ENCODE results near the gene LZTR1. TPM values are rescaled to one million over a fixed set of nuclear protein-coding genes. Genes with fewer than 3 reads are reported as not detected.

LZTR1 gene
- total and polyA plus RNA-seq, 9 donors, result 27.7 to 42.2 (median 35.4) TPM

- Histone ChIP-seq H3K9me3 (replicated peaks; ENCODE audit: control insufficient read depth, low read depth, low read length) (no peaks in the 10 kb centered on the region), H3K27ac (ENCODE audit: low read length) (peak overlapping the region; percentile 96), H3K4me1 (ENCODE audit: control insufficient read depth, insufficient read depth, low read length) (peaks cover 28% of the 10 kb centered on the region), H3K36me3 (ENCODE audit: control insufficient read depth, insufficient read depth, low read length) (peaks cover 19% of the 10 kb centered on the region), H3K27me3 (ENCODE audit: control insufficient read depth, insufficient read depth, low read length) (peaks cover 13% of the 10 kb centered on the region), H3K4me3 (ENCODE audit: low read length) (peak overlapping the region; percentile 93)
- DNase-seq, result no peak
- 75% methylated on average over 2 of the region's 10 CpGs for WGBS (ENCODE audit: insufficient coverage)
Observed at GRCh38 chr22:20980938-20981722, 967 bp upstream of the LZTR1 start.

GRCh38 chr22:20982563-20982882 is 426 bp downstream of the LZTR1 start:
- 2% methylated on average over 12 of the region's 12 CpGs for WGBS (ENCODE audit: insufficient coverage)
- H3K4me1 ChIP-seq (ENCODE audit: control insufficient read depth, insufficient read depth, low read length), result peaks cover 28% of the 10 kb centered on the region

GRCh38 chr22:20983081-20983771 is 1.1 kb downstream of the LZTR1 start:
- H3K4me3 ChIP-seq (ENCODE audit: low read length), result peak overlapping the region; percentile 93
- peaks cover 29% of the 10 kb centered on the region for H3K36me3 ChIP-seq (ENCODE audit: control insufficient read depth, insufficient read depth, low read length)
- H3K9me3 ChIP-seq (replicated peaks; ENCODE audit: control insufficient read depth, low read depth, low read length), result no peaks in the 10 kb centered on the region
- WGBS (ENCODE audit: insufficient coverage), result no CpG with 5 or more reads among the region's 5 CpGs
- H3K27me3 ChIP-seq (ENCODE audit: control insufficient read depth, insufficient read depth, low read length), result peaks cover 13% of the 10 kb centered on the region
- no peak overlapping the region for H3K27ac ChIP-seq (ENCODE audit: low read length)
- H3K4me1 ChIP-seq (ENCODE audit: control insufficient read depth, insufficient read depth, low read length), result peaks cover 28% of the 10 kb centered on the region
- DNase-seq, result no peak

More at GRCh38 chr22:20982563-20982882, 426 bp downstream of the LZTR1 start:
- Histone ChIP-seq H3K27me3 (ENCODE audit: control insufficient read depth, insufficient read depth, low read length) (peaks cover 13% of the 10 kb centered on the region), H3K27ac (ENCODE audit: low read length) (no peak overlapping the region), H3K9me3 (replicated peaks; ENCODE audit: control insufficient read depth, low read depth, low read length) (no peaks in the 10 kb centered on the region), H3K4me3 (ENCODE audit: low read length) (peak overlapping the region; percentile 93), H3K36me3 (ENCODE audit: control insufficient read depth, insufficient read depth, low read length) (peaks cover 22% of the 10 kb centered on the region)
- no peak for DNase-seq

GRCh38 chr22:20985720-20986119 is 3.6 kb downstream of the LZTR1 start:
- H3K36me3 ChIP-seq (ENCODE audit: control insufficient read depth, insufficient read depth, low read length), result peaks cover 50% of the 10 kb centered on the region
- 93% methylated on average over 6 of the region's 7 CpGs for WGBS (ENCODE audit: insufficient coverage)

GRCh38 chr22:20986365-20986764 is 4.3 kb downstream of the LZTR1 start:
- no peak overlapping the region for H3K27ac ChIP-seq (ENCODE audit: low read length)
- no peaks in the 10 kb centered on the region for H3K9me3 ChIP-seq (replicated peaks; ENCODE audit: control insufficient read depth, low read depth, low read length)
- WGBS (ENCODE audit: insufficient coverage), result 100% methylated on average over 1 of the region's 1 CpG
- no peak for DNase-seq
- H3K4me3 ChIP-seq (ENCODE audit: low read length), result no peak overlapping the region
- peaks cover 56% of the 10 kb centered on the region for H3K36me3 ChIP-seq (ENCODE audit: control insufficient read depth, insufficient read depth, low read length)
- peaks cover 11% of the 10 kb centered on the region for H3K4me1 ChIP-seq (ENCODE audit: control insufficient read depth, insufficient read depth, low read length)
- no peaks in the 10 kb centered on the region for H3K27me3 ChIP-seq (ENCODE audit: control insufficient read depth, insufficient read depth, low read length)

More at GRCh38 chr22:20985720-20986119, 3.6 kb downstream of the LZTR1 start:
- Histone ChIP-seq H3K27ac (ENCODE audit: low read length) (no peak overlapping the region), H3K9me3 (replicated peaks; ENCODE audit: control insufficient read depth, low read depth, low read length) (no peaks in the 10 kb centered on the region), H3K27me3 (ENCODE audit: control insufficient read depth, insufficient read depth, low read length) (no peaks in the 10 kb centered on the region), H3K4me1 (ENCODE audit: control insufficient read depth, insufficient read depth, low read length) (peaks cover 17% of the 10 kb centered on the region), H3K4me3 (ENCODE audit: low read length) (no peak overlapping the region)
- DNase-seq, result no peak

GRCh38 chr22:20987375-20987774 is 5.3 kb downstream of the LZTR1 start:
- peaks cover 66% of the 10 kb centered on the region for H3K36me3 ChIP-seq (ENCODE audit: control insufficient read depth, insufficient read depth, low read length)
- WGBS (ENCODE audit: insufficient coverage), result 91% methylated on average over 13 of the region's 14 CpGs
- H3K4me1 ChIP-seq (ENCODE audit: control insufficient read depth, insufficient read depth, low read length), result peaks cover 8% of the 10 kb centered on the region
- no peaks in the 10 kb centered on the region for H3K27me3 ChIP-seq (ENCODE audit: control insufficient read depth, insufficient read depth, low read length)
- no peak for DNase-seq
- H3K4me3 ChIP-seq (ENCODE audit: low read length), result no peak overlapping the region
- H3K27ac ChIP-seq (ENCODE audit: low read length), result no peak overlapping the region
- no peaks in the 10 kb centered on the region for H3K9me3 ChIP-seq (replicated peaks; ENCODE audit: control insufficient read depth, low read depth, low read length)

GRCh38 chr22:20988573-20989322 is 6.7 kb downstream of the LZTR1 start:
- H3K27me3 ChIP-seq (ENCODE audit: control insufficient read depth, insufficient read depth, low read length), result no peaks in the 10 kb centered on the region
- 90% methylated on average over 13 of the region's 16 CpGs for WGBS (ENCODE audit: insufficient coverage)
- no peak overlapping the region for H3K27ac ChIP-seq (ENCODE audit: low read length)
- no peaks in the 10 kb centered on the region for H3K9me3 ChIP-seq (replicated peaks; ENCODE audit: control insufficient read depth, low read depth, low read length)
- H3K4me1 ChIP-seq (ENCODE audit: control insufficient read depth, insufficient read depth, low read length), result no peaks in the 10 kb centered on the region
- DNase-seq, result no peak
- H3K4me3 ChIP-seq (ENCODE audit: low read length), result no peak overlapping the region
- H3K36me3 ChIP-seq (ENCODE audit: control insufficient read depth, insufficient read depth, low read length), result peaks cover 76% of the 10 kb centered on the region

- H3K27ac ChIP-seq (ENCODE audit: low read length), result no peak overlapping the region
- no peak for DNase-seq
- no peaks in the 10 kb centered on the region for H3K27me3 ChIP-seq (ENCODE audit: control insufficient read depth, insufficient read depth, low read length)
- no peak overlapping the region for H3K4me3 ChIP-seq (ENCODE audit: low read length)
- 79% methylated on average over 8 of the region's 17 CpGs for WGBS (ENCODE audit: insufficient coverage)
- H3K9me3 ChIP-seq (replicated peaks; ENCODE audit: control insufficient read depth, low read depth, low read length), result no peaks in the 10 kb centered on the region
- no peaks in the 10 kb centered on the region for H3K4me1 ChIP-seq (ENCODE audit: control insufficient read depth, insufficient read depth, low read length)
- peaks cover 73% of the 10 kb centered on the region for H3K36me3 ChIP-seq (ENCODE audit: control insufficient read depth, insufficient read depth, low read length)
Observed at GRCh38 chr22:20989323-20990138, 7.4 kb downstream of the LZTR1 start.

- H3K27me3 ChIP-seq (ENCODE audit: control insufficient read depth, insufficient read depth, low read length), result no peaks in the 10 kb centered on the region
- H3K9me3 ChIP-seq (replicated peaks; ENCODE audit: control insufficient read depth, low read depth, low read length), result no peaks in the 10 kb centered on the region
- no peak overlapping the region for H3K4me3 ChIP-seq (ENCODE audit: low read length)
- DNase-seq, result no peak
- WGBS (ENCODE audit: insufficient coverage), result 85% methylated on average over 17 of the region's 21 CpGs
- H3K4me1 ChIP-seq (ENCODE audit: control insufficient read depth, insufficient read depth, low read length), result no peaks in the 10 kb centered on the region
- no peak overlapping the region for H3K27ac ChIP-seq (ENCODE audit: low read length)
- peaks cover 73% of the 10 kb centered on the region for H3K36me3 ChIP-seq (ENCODE audit: control insufficient read depth, insufficient read depth, low read length)
Observed at GRCh38 chr22:20990184-20991180, 8.4 kb downstream of the LZTR1 start.
